Left cardiac atrium (tissue), 4 donors: ENCODE measurements around the gene MAP4K1. TPM values are rescaled to one million over a fixed set of nuclear protein-coding genes. Genes with fewer than 3 reads are reported as not detected.
"Not testable (repeated sequence)": the region's sequence is repeated elsewhere in the genome, so short reads cannot be mapped to it uniquely, and the experiment has no call there.

Experiments
- ATAC-seq, 2 donors: fragments of 200-7000 bp; cut with Tn5 transposase; one replicate each; pipeline ENCODE4 v1.9.1; 2020; ENCODE audit warnings: mild to moderate bottlenecking in 2 of 2, moderate library complexity in 2 of 2
- DNase-seq: peaks from one replicate; pipeline ENCODE4 v3.0.0-alpha.2; 2020
- intact Hi-C, 2 donors: fragments of 100-400 bp; cut with DNase I; formaldehyde crosslinking; loops; one replicate each; pipeline versions ENCODE4 v1.14.1 to v1.15.1; 2022 to 2023
- total RNA-seq, 2 donors: library from RNA; stranded (reverse); fragmentation: NEBNext Ultra II Directional; extraction: Animal tissue kit (Norgen Biotek cat#: 25700); gene quantifications; one replicate each; pipeline ENCODE4 v1.2.1, GENCODE V29; 2021
- donor health status: DM: no; HTN: yes; CAD: no.
- donor health status: DM: no; HTN: yes; CAD: no; lungs with severe emphysema.
- donor health status: DM: yes; HTN: yes; CAD: no.
- donor health status: Dilated cardiomyopathy.

MAP4K1 gene
- total RNA-seq, 2 donors from 2014 or later = 3.1 TPM

DNA sequence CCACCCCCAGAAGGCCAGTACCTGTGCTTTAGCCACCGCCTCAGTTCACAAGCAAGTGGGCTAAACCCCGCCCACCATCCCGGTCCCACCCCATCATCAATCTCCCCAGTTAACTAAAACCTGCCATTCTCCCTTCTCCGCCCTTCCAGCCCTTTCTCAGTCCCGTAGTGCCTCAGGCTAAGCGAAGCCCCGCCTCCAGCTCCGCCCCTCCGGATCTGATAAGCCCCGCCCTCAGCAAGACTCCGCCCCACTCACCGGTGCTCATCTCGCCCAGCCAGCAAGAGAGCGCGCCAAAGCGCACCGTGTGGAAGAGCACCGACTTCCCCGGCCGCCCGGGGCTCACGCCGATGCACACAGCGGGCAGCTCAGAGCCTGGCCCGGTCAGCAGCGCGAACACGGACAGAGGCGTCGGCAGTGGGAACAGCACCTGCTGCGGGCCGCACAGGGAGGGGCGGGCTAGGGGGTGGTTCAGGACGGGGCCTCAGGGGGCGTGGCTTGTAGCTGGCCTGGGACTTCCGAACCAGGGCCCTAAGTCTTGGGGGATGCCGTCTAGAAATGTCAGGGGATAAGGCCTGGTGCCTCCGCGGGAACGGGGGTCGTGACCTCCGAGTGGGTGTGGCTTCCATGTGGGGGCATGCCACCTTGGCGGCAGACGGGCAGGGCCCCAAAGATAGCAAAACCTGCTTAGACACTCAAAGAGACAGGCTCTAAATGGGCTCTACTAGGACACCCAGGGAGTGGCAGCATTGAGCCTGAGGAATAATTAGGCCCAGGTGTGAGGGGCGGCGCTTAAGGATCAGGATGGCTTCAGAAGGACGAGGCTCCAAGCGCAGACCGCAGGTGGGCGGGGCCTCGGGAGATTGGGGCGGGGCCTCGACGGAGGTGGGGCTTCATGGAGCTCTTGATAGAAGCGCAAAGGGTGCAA lies 21.4 kb downstream of the MAP4K1 start:
- intact Hi-C loops = no loop called here

DNA sequence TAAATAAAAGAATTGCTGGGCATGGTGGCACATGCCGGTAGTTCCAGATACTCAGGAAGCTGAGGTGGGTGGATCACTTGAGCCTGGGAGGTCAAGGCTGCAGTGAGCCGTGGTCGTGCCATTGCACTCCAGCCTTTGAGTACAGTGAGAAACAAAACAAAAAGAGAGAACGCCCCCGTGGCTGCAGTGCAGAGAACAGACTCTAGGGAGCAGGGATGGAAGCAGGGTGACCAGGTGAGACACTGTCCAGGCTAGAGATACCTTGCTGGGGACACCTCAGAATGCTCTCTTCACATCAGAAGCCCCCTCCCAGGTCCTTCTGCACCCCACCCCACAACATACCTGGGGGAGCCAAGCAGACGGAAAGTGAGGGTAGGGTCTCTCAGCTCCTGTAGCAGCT lies 24.8 kb downstream of the MAP4K1 start:
- DNase-seq (no peak), ATAC-seq (no peak)
- intact Hi-C loops = no loop called here

More for the DNA sequence above, 21.4 kb downstream of the MAP4K1 start:
- peak; percentile 53 to 74 for ATAC-seq
- DNase-seq = peak; percentile 34

DNA sequence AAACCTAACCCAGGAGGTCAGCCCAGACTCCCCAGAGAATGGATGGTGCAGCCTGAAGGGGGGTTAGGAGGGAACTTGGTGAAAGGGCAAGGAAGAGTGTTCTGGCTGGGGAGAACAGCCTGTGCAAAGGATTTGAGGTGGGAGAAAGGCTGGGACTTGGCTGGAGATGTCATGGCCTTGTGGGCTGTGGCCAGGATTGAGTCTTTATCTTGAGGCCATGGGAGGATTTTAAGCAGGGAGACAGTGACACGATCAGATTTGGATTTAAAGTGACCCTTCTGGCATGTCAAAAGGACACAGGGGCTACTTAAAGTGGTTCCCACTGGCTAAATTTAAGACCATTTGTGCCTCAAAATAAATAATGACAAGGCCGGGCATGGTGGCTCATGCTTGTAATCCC lies 29.7 kb downstream of the MAP4K1 start:
- ATAC-seq (no peak), DNase-seq (no peak)
- intact Hi-C loops = no loop called here

DNA sequence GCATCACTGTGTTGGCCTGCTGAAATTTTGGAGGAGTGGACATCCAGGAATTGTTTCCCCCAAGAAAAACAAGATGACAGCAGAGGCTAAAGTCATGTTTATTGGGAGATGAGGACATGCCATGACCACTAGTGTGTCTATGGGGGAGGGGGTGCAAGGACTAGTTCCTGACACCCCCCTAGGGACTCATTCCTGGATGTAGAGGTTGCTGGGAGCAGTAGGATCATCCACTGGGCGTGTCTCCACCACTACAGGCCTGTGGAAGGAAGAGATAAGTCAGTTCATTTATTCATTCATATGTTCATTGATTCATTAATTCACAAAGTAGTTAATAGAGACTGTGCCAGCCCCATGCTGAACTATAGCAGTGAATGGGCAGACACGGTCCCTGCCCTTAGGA lies 30.2 kb downstream of the MAP4K1 start:
- no peak for ATAC-seq
- intact Hi-C loops = no loop called here
- DNase-seq = no peak

DNA sequence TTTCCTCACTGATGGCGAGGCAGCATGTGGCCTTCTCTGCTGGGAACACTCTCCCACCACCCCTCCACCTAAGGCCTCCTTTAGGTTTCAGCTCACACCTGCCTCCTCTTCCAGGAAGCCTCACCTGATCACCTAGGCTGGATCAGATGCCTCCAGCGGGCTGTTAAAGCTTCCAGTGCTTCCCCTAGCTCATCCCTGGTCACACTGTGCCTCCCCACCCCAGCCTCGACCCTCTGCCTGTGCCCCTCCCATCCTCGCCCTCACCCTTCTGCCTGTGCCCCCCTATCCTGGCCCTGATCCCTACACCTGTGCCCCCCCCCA lies 33.8 kb downstream of the MAP4K1 start:
- ATAC-seq (no peak), DNase-seq (no peak)
- intact Hi-C loops = no loop called here

DNA sequence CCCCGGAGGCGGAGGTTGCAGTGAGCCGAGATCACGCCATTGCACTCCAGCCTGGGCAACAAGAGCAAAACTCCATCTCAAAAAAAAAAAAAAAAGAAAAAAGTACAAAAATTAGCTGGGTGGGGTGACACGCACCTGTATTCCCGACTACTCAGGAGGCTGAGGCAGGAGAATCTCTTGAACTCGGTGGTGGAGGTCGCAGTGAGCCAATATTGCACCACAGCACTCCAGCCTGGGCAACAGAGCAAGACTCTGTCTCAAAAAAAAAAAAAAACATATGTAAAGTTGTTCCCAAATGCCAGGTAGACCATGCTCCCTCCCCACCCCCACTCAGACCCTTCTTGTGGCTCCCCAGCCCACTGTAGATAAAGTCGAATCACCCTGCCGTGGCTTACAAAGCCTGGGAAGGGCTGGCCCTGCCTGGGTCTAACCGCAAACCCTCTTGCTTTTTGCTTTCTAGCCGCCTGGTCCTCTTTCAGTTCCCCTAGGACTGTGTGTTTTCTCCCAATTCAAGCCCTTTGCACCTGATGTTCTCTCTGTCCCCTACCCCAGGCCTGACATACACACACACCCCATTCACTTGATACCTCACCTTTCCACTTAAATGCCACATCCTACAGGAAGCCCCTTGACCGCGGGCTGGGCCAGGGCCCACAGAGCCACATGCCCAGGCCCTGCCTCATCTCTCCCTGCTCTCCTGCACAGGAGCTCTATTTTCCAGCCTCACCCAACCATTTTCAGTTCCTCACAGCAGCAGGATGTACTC lies 34.4 kb downstream of the MAP4K1 start:
- intact Hi-C loops = no loop called here
- DNase-seq = no peak
- no peak for ATAC-seq

DNA sequence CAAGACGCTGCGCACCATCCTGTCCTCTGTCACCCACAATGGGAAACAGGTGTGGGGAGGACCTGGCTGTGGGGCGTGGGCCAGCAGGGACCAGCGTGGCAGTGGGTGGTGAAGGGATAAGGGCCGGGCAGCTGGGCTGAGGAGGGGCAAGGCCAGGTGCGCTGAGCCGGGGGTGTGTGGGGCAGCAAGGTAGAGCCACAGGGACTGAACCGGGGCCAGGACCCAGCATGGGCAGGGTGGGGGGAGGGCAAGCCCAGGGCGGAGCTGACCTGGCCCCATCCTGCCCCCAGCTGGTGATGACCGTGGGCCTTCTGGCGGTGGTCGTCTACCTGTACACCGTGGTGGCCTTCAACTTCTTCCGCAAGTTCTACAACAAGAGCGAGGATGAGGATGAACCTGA lies 37.7 kb downstream of the MAP4K1 start:
- no peak for DNase-seq
- intact Hi-C loops = no loop called here
- no peak for ATAC-seq

DNA sequence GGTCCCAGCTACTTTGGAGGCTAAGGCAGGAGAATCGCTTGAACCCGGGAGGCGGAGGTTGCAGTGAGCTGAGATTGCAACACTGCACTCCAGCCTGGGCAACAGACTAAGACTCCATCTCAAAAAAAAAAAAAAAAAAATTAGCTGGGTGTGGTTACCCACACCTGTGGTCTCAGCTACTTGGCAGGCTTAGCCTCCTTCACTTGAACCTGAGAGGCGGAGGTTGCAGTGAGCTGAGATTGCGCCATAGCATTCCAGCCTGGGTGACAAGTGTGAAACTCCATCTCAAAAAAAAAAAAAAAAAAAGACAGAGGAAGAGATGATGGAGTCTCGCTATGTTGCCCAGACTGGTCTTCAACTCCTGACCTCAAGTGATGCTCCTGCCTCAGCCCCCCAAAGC lies 38.4 kb downstream of the MAP4K1 start:
- DNase-seq, ATAC-seq, intact Hi-C loops: not testable (repeated sequence)

DNA sequence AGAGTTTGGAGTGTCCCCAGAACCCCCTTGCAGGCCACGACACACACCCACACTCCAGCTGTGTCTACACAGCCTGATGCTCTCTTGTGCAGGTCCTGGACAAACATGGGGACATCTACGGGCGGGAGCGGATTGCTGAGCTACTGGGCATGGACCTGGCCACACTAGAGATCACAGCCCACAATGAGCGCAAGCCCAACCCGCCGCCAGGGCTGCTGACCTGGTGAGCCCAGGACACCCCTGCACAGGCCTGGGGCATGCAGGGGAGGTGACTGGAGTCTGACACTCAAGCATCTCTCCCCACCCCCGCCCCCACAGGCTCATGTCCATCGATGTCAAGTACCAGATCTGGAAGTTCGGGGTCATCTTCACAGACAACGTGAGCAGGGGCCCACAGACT lies 39.9 kb downstream of the MAP4K1 start:
- ATAC-seq = no peak
- intact Hi-C loops = no loop called here
- no peak for DNase-seq

DNA sequence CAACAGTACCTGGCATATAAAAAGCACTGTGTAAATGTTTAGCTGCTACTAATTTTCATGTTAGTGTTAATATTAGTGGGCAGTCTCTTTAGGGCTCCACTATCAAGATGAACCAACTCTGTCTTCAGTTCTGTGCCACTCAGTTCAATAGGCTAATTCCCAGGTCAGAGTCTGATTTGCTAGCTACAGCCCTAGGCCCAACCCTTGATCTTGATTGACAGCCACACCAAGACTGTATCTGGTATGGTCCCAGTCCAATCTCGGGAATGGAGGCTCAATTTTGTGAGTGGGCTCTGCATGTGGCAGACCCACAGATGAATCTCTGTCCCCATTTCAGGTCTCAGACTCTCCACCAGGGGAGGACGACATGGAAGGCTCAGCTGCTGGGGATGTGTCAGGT lies 46.1 kb downstream of the MAP4K1 start:
- no peak for ATAC-seq
- intact Hi-C loops = no loop called here
- DNase-seq = no peak

DNA sequence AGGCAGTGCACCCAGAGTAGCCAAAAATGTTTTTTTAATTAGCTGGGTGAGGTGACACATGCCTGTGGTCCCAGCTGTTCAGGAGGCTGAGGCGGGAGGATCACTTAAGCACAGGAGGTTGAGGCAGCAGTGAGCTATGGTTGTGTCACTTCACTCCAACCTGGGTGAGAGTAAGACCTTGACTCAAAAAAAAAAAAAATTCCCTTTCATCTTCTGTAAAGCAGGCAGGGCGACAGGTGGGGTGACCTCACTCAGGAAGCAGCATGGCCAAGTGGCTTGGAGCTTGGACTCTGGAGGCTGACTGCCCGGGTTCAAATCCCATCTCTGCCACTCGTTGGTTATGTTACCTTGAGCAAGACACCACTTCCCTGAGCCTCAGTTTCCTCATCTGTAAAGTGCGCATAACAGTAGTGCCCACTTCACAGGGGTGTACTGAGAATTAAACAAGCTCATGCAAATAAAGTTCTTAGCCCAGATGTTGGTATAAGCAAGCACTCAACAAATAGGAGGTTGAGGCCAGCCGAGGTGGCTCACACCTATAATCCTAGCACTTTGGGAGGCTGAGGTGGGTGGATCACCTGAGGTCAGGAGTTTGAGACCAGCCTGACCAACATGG lies 48.3 kb downstream of the MAP4K1 start:
- ATAC-seq (no peak), DNase-seq (no peak)
- intact Hi-C loops = no loop called here

DNA sequence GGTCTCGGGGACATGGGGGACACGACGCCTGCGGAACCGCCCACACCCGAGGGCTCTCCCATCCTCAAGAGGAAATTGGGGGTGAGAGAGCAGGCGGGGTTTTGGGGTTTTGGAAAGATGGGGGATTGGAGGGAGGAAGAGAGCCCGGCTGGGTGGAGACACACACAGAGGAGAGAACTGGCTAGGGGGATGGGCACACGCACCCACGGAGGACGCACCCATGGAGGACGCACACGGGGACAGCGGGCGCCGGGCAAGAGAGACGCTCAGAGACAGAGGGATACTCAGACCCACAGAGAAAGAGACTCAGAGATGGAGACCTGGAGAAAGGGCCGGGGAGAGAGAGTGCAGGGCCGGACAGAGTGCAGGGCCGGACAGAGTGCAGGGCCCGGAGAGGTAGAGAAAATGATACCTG lies 52.1 kb downstream of the MAP4K1 start:
- intact Hi-C loops = no loop called here
- DNase-seq = no peak
- ATAC-seq = no peak

DNA sequence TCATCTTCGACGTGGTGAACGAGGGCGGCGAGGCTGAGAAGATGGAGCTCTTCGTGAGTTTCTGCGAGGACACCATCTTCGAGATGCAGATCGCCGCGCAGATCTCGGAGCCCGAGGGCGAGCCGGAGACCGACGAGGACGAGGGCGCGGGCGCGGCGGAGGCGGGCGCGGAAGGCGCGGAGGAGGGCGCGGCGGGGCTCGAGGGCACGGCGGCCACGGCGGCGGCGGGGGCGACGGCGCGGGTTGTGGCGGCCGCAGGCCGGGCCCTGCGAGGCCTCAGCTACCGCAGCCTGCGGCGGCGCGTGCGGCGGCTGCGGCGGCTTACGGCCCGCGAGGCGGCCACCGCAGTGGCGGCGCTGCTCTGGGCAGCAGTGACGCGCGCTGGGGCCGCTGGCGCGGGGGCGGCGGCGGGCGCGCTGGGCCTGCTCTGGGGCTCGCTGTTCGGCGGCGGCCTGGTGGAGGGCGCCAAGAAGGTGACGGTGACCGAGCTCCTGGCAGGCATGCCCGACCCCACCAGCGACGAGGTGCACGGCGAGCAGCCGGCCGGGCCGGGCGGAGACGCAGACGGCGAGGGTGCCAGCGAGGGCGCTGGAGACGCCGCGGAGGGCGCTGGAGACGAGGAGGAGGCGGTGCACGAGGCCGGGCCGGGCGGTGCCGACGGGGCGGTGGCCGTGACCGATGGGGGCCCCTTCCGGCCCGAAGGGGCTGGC lies 52.6 kb downstream of the MAP4K1 start:
- DNase-seq (no peak), ATAC-seq (peak in 1 of 2 donors; percentile 18)
- intact Hi-C loops = no loop called here

DNA sequence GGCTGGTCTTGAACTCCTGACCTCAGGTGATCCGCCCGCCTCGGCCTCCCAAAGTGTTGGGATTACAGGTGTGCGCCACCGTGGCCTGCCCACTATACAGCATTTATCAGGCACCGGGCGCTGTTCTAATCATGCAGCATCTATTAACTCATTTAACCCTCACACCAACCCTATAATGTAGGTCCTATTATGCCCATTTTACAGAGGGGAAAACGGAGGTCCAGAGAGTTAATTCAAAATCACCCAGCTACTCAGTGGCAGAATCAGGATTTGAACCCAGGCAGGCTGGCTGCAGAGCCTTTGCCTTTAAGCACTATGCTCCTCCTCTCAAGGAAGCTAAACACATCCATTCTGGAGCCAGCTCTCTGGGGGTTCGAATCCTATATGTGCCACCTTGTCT lies 54.3 kb downstream of the MAP4K1 start:
- DNase-seq (no peak), ATAC-seq (no peak)
- intact Hi-C loops = no loop called here

DNA sequence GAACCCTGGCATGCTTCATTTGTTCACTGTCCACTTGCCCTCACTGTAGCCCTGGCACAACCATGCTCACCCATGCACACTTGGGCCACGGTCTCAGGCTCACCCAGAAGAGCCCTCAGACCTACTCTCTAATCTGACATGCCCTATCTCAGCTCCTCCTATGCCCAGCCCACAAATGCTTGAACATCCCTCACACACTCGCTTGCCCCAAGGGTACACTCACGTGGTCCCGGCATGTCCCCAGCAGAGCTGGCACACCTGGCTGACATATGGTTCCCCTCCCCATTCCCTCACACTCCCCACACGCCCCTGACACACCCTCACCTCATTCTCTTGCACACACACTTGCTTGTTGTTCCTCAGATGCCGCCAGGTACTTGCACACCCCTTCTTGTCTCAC lies 55.7 kb downstream of the MAP4K1 start:
- ATAC-seq (no peak), DNase-seq (no peak)
- intact Hi-C loops = no loop called here

DNA sequence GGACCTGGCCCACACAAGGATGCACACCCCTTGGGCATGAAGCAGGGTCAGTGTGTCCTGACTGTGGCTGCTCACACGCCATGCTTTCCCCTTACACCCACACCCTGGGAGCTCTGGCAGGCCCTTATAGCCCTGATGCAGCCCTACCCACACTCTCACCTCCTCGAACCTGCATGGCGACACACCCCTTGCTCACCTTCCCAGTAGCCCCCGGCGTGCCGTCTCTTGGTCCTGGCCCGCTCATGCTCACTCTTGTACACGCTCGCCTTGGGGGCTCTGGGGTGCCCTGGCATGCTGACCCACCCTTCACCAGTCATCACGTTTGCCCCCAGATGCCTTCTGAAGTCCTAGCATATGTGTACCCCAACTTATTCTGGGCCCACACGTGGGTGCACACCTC lies 56.1 kb downstream of the MAP4K1 start:
- DNase-seq (no peak), ATAC-seq (no peak)
- intact Hi-C loops = no loop called here

DNA sequence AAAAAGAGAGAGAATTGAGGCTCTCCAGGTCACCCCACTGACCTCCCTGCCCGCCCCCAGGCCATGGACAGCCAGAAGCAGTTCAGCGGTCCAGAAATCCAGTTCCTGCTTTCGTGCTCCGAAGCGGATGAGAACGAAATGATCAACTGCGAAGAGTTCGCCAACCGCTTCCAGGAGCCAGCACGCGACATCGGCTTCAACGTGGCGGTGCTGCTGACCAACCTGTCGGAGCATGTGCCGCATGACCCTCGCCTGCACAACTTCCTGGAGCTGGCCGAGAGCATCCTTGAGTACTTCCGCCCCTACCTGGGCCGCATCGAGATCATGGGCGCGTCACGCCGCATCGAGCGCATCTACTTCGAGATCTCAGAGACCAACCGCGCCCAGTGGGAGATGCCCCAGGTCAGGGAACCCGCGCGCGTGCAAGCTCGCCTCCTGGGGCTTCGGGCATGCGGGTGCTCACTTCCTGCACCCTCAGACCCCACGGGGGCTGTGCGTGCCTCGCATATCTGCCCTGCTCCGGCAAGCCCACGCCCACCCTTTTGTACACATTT lies 56.6 kb downstream of the MAP4K1 start:
- intact Hi-C loops = no loop called here
- ATAC-seq (no peak), DNase-seq (no peak)

DNA sequence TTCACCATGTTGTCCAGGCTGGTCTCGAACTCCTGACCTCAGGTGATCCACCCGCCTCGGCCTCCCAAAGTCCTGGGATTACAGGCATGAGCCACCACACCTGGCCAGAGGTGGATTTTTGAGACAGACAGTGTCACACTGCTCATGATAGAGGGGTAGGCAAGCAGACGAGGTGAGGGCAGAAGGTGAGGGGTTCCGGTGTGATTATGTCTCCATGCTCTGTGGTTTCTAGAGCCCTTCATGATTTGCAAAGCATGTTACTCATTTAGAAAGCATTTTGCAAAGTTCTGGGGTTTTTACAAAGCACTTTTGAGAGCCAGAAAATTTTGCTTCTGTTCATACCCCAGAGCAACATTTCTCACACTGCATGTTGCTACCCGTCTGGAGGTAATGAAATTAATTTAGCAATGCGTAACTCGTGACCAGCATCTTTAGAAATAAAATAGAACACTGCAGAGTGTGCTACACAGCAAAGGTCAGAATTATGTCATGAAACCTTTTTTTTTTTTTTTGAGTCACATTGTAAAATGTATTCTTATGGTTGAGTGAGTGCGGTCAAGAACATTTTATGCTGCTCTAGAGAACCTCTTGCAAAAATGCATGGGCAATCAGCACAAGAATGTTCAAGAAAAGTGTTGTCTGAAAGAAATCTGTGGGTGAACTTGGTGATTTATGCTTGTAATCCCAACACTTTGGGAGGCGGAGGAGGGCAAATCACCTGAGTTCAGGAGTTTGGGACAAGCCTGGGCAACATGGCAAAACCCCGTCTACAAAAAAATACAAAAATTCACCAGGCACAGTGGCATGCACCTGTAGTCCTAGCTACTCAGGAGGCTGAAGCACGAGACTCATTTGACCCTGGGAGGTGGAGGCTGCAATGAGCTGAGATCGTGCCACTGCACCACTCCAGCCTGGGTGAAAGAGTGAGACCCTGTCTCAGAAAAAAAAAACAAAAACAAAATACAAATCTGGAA lies 58.0 kb downstream of the MAP4K1 start:
- ATAC-seq = no peak
- intact Hi-C loops = no loop called here
- DNase-seq = no peak
